ENCODE measurements around the gene KCNJ12.
"Not testable (repeated sequence)": the region's sequence is repeated elsewhere in the genome, so short reads cannot be mapped to it uniquely, and the experiment has no call there.

Gene KCNJ12

DNA sequence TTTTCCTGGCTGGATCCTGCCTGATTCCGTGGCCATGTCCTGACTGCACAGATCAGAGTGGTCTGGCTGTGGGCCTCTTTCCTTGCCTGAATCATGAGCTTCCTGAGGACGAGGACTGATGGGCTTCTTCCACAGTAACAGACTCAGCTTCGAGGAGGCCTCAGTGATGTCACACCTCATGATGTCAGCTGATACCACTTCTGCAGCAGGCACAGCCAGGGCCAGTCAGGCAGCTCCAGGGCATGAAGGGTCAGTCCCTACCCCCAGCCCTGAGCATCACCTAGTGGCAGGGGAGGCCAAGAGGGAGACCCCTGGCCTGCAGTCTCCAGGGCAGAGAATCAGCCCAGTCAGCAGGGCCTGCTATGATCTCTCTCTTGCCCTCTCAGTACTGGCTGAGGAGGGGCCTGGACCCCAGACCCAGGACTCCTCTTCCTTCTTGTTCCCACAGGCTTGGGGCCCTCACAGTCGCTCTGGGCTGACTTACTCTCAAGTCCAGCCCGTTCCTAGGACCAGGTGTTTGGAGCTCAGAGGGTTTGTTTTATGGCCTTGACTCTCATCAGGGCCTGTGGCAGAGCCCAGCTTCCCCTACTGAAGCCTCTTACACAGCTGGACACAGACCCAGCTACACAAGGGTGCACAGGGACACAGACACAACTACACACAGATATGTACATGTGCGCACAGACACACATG lies 26.7 kb upstream of the KCNJ12 start:
- DNase-seq: not testable (repeated sequence)

DNA sequence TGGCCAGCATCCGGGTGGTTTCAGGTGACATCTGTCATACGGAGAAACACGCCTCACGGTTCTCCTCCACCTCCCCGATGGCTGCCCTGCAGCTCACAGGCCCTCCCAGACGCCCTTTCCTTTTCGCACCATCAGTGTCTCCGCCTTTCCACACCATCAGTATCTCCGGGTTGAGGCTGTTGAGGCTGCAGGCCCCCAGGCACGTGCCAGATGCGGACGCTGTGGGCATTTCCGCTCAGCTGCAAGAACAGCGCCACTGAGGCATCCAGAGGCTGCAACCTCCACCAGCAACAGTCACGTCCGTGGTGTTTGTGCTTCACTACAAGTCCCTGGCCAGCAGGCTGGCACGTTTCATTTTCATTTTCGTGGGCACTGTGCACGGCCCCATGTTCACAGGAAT lies 25.7 kb upstream of the KCNJ12 start:
- DNase-seq: not testable (repeated sequence)

DNA sequence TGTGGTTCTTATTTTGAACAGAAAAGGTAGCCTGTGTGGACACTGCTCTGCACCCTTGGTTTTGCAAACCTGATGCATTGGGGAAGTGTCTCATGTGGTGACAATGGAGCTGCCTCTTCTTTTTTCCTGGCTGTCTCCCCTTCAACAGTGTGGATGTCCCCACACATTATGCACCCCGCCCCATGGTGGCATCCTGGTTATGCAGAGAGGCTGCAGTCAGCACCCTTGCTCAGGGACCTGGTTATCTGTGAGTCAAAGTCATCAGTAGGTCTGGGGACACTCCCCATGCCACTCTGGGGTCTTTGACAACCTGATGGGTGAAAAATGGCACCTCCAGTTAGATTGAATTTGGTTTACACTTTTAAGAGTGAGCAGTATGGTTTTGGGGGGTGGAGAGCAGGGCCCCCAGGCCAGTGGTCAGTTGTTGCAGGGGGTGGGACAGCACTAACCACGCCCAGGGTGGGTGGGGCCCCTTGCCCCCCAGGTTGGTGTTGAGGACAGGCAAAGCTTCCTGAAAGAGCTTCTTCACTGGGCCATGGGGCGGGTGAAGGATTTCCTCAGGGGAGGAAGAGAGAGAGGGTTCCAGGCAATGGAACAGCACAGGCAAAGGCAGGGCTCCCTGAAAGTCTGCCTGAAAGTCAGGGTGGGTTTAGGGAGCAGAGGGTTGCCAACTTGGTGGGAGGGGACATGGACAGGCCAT lies 24.6 kb upstream of the KCNJ12 start:
- no peak for DNase-seq

DNA sequence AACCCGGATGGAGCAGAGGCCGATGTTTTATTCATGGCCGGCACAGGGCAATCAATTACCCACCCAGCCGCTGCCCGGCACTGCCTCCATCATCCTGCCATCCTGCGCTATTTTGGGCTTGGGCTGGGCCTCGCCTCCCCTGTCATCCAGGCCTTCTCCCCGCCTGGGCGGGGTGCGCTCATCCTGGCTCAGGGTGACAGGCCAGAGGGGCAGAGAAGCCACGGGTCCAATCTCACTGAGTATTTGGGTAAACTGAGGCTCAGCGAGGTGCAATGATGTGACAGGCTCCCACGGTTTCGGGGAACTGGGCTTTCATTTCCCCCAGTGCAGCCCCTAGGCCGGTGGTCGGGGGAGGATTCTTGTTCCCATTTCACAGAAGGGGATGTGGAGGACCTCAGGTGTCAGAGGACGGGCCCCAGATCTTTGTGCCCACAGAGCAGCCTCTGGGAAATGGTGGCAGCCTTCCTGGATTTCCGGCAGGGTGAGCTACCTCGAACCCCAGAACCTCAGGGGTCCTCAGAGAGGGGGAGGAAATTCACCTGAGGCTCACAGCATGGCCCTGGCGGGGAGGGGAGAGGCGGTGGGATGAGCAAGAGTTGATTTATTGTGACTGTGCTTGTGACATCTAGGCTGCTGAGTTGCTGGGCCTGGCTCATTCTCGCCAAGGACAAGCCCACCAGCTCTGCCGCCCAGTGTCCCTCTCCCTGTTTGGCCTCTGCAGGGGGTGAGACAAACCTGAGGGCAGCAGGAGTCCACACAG lies 23.8 kb upstream of the KCNJ12 start:
- DNase-seq: no peak

DNA sequence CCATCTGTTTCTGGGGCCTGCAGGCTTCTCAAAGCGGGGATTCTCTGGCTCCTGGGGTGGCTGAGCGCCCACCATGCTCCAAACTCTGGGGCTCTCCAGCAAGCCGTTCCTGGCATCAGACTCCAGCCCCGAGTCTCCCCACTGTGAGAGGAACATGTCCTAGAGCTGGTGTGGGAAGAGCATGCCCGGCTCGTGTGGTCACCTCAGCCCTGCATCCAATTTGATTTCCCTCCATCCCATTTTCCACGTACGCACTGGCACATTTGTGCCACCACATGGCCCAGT lies 23.2 kb upstream of the KCNJ12 start:
- no peak for DNase-seq

DNA sequence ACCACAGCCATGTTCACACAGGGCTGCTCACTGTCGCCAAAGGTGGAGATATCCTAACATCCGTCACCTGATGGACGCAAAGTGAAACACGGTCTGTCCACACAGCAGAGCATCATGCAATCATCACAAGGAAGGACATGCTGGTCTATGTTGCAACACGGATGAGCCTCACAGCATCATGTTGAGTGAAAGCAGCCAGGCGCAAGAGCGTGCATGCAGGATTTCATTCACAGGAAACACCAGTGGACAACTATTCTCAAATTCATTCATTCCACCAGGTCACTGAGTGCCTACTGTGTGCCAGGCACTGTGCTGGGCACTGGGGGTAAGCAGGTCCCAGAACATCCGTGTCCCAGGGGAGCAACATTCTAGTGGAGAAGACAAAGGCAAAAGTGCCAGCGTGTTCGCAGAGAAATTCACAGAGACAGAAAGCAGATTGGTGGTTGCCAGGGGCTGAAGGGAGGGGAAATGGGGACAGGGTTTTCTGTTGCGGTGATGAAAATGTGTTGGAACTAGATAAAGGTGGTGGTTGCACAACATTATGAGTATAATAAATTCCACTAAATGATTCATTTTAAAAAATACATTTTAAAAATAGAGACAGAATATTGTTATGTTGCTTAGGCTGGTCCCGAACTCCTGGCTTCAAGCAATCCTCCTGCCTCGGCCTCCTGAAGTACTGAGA lies 22.7 kb upstream of the KCNJ12 start:
- no peak for DNase-seq

DNA sequence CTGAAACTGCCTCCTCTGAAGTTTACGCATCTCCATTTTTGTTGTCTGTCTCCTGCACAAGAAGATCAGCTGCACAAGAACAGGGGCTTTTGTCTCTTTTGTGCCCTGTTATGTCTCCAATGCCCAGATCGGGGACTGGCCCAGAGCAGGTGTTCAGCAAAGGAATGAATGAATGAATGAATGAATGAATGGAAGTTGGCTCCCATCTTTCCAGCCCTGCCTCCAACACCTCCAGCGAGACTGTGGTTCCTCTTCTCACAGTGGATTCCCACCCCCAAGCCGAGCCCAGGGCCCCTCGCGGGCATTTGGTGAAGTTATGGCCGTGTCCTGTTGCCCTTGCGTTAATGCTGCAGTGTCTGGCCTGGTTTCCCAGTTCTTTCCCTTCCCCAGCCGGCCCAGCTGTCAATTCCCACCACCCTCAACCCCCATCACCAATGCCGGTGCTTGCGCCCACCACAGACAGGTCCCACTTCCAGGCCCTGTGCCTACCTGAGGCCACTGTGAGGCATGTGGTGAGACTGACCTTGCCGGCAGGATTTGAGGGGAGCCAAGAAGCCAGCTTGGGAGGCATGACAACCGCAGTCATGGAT lies 21.3 kb upstream of the KCNJ12 start:
- no peak for DNase-seq

DNA sequence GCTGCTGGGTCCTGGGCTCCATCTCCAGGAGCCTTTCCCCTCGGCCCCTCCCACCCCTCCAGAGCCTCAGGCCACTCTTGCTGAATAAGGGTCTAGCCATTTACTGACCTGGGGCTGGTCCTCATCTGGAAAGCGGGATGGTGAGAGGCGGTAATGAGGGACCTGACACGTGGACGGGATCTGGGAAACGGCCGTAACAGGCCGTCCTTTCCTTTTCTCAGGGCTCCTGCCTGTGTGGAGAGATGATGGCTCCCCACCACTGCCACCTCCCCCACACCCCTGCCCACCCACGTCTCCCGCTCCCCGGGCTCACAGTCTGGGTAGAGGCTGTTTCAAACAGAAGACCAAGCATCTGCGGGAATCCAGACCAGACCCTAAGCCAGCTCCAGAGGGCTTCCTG lies 20.6 kb upstream of the KCNJ12 start:
- no peak for DNase-seq

DNA sequence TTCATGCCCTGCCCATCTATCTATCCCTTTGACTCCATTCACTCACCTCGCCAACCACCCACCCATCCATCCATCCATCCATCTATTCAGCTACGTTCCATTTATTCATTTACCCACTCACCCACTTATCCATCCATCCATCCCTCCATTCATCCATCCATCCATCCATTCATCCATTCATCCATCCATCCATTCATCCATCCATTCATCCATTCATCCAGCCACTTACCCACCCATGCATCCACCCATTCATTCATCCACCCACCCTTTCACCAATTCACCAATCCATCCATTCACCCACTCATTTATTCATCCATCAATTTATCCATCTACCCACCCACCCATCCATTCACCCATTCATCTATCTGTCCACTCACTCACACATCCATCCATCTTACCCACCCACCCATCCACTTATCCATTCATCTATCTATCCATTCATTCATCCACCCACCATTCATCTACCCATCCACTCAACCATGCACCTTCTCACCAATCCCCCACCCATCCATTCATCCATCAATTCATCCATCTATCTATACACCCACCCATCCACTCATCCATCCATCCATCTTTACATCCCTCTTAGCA lies 19.5 kb upstream of the KCNJ12 start:
- no peak for DNase-seq

DNA sequence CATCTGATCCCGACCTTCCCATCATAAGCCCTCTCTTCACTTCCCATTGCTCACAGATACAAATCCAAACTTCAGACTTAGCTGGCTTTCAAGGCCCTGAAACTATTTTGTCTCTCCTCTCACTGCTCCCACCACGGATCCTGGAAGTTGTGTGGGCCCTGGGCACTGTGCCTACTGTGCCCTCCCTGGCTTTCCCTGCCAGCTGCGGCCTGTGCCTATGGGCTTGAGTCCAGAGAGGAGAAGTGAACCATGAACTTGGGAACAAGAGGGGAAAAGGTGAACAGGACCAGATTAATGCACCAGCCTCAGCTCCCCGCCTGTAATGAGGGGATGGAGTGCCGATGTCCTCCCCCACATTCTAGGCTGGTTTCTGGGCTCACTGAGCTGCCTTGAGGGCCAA lies 18.9 kb upstream of the KCNJ12 start:
- no peak for DNase-seq

DNA sequence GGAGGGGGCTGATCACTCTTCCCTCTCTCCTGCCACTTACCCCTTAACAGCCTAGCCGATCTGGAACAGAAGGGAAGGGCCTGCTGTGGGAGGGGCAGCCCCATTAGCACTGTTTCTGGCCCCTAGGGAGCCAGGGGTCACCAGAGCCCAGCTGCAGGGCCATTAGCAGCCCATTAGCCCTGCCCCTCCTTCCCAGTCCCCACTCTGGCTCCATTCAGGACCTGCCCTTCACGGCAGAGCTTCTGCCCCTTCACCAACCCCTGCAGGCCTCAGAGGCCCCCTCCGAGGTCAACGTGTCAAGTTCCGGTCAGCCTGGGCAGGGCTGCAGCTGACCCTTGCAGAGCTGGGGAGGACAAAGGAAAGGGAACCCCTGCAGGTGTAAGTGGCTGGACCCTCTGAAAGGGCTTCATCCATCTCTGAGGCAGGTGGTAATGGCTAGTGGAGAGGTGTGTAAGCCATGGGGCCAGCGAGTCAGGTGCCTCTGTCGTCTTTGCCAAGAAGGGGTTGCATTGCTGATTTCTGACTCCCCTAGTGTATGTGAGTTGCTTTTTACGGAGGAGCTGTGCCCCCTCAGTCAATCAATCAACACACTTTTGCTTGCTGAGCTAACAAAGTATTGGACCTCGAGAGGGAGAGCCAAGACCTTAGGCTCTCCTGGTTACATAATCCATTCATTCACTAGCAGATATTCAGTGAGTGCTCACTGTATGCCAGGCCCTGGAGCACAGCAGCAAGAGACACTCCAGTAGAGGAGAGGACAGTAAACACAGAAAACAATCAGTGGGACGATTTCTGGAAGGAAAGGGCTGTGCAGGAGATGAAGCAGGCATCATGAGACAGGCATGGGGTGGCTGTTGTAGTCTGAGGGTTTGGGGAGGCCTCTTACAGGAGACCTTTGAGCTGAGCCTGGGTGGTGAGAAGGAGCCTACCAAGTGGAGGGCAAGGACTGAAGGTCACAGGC lies 18.2 kb upstream of the KCNJ12 start:
- DNase-seq: no peak

DNA sequence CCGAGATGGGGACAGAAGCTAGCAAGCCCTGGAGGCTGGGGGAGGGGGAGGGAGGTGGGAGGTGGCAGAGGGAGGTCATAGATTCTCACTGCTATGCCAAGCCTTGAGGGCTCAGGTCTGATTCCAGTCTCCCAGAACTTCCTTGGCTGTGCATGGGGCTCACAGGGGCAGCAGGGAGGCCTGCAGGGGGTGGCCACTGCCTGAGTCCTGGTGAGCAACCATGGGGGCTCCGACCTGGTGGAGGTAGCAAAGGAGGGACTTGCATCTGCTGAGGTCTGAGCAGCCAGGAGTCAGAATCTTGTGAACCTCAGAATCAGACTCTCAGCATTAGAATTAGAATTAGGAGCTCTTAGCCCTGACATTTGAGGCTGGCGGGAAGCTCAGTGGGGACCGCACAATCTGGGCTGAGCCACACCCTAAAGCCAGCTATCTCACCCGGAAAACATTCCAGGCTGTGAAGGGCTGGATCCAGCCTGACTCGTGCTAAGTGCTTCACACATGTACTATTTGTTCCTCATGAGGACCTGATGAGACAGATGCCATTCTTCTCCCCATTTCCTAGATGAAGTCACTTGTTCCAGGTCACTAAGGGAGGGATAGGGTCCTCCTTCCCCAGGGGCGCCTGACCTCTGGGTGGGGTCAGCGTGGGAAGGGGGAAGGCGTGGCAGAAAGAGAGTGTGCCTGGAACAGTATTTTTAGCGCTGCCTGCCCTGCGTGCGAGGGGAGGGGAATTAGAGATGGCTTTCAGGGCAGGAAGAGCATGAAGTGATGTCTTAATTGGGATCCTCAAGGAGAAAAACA lies 17.3 kb upstream of the KCNJ12 start:
- no peak for DNase-seq

DNA sequence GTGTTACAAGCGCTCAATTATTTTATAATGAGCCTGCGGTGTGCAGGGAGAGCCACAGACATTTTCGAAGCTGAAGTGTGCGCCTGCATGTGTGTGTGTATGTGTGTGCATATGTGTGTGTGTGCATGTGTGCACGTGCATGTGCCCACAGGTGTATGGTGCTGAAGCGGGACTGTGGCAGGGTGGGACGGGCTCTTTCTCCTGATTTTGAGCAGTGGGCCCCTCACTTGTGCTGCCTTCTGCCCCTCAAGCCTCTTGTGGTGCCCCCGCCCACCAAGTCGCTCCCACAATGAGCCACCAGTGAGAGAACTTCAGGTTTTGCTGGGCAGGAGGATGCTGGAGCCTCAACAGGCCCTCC lies 16.7 kb upstream of the KCNJ12 start:
- DNase-seq: no peak

DNA sequence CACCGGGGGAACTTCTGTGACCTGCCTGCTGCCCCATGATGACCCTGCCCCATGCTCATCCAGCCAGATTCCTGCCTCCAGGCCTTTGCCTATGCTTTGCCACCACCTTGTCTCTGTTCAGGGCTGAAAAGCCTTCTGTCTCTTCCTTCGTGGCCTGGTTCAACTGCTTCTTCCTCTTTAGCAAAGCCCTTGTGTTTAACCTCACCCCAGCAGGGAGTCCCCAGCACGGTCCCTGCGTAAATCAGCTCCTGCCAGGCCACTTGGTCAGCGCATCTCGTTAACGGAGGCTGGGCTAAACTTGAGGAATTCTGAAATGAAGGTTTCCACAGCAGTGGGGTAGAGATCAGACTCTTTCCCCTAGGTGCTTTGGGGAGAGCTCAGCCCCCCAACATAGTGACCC lies 16.1 kb upstream of the KCNJ12 start:
- no peak for DNase-seq

DNA sequence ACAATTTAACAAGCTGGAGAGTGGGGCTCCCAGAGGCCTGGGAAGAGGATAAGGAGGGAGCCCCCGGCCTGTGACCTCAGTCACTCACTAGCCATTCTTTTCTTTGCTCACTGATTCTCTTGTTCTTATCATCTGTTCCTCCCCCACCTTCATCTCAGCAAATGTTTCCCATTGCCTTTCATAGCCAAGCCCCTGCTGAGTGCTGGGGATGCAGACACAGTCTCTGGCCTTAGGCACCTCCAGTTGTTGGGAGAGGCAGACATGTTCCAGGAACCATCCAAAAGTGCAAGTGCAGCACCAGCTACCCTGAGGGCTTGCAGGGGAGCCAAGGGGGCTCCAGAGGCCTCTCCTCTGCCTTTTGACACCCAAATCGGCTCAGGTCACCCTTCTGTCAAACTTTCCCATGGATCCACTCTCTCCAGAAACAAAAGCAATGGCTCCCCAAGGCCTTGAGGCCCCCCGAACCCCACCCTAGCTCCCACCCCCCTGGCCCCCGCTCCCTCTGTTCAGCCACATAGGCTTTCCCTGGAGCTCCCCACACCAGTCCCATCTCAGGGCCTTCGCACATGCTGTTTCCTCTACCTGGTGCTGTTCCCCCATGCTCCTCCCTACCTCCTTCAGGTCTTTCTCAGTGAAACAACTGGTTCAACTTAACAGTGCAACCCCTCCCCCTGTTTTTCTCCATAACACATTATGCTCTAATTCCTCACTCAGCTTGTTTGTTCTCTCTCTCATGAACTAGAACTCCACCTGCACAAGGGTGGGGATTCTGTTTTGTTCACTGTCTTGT lies 14.9 kb upstream of the KCNJ12 start:
- DNase-seq: no peak

DNA sequence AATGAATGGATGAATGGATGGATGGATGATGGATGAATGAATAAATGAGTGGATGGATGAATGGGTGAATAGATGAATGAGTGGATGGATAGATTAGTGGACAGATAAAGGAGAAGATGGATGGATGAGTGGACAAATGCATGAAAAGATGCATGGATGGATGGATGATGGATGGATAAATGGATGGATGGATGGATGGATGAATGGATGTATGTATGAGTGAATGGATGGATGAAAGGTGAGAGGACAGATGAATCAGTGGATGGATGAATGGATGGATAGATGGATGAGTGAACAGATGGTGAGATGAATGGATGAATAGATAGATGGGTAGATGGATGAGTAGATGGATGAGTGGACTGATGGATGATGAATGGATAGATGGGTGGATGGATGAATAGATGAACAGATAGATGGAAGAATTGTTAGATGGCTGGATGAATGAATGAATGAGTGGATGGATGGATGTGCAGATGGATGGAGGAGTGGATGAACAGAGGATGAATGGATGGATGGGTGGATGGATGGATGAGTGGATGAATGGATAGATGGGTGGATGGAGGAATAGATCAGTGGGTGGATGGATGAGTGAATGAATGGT lies 13.7 kb upstream of the KCNJ12 start:
- no peak for DNase-seq

DNA sequence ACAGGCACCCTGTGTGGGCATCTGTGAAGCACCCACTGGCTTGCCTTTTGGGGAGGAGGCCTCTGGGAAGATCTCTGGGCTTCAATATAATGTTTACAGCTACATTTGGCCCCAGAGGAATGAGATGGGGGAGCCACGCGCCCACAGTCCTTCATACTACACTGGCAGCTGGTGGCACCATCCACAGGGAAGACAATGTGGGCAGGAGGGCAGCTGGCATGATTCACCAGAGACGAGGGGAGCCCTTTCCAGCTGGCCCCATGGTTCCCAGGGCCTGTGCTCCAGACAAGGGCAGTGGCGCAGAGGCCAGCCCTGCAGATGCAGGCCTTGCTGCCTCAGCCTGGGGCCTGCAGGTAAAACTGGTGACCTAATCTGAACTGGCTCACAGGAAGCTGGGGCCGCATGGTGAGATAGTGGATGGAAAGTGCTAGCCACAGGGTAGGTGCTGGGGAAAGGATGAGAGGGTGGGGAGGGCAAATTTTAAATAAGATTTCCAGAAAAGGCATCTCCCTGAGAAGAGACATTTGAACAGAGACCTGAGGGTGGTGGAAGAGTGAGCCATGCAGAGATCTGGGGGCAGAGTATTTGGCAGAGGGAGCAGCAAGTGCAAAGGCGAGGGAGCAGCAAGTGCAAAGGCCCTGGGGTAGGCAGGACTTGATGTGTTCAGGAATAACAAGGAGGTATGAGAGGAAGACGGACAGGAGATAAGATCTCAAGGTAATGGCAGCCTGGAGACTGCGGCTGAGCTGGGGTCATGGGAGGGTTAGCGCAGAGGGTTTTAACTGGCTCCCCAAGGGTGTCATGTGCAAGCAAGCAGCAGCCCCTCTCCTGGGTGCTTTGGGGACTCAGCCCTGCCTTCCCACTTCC lies 12.1 kb upstream of the KCNJ12 start:
- no peak for DNase-seq

DNA sequence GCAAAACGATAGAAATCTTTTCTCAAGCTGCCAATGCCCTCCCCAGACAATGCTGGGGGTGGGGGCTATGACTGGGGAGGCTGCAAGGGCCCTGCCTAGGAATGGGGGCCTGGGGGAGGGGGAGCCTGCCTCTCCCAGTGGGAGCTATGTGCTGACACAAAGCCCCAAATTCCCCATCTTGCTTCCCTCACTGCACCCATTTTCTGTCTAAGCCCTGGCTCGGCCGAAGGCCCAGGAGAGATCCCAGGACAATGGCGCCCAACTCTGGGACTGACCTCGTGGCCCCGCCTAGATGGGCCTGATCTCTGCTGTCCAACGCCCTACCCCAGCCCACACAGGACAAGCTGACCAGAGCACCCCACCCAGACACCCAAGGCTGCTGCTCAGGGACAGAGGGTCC lies 11.1 kb upstream of the KCNJ12 start:
- DNase-seq: no peak
